GM12875 (cell line): ENCODE measurements around the gene EXD3.

Experiments
- H3K4me3 ChIP-seq: one replicate; pipeline ENCODE4 v1.5.1; 2011; ENCODE audit warnings: low read depth, low read length, control low read depth
- CTCF ChIP-seq: IDR thresholded peaks from 2 replicates; pipeline ENCODE4 v1.5.1; 2011; ENCODE audit warnings: low read depth, mild to moderate bottlenecking, control low read depth, inconsistent platforms, low read length, moderate library complexity, borderline replicate concordance; ENCODE audit not compliant: insufficient read depth

EXD3 gene

GRCh38 chr9:137271696-137272076 lies 151.3 kb downstream of the EXD3 start:
- TF ChIP-seq CTCF = no peak
- no peak overlapping the region for H3K4me3 ChIP-seq

- H3K4me3 ChIP-seq = no peak overlapping the region
- TF ChIP-seq CTCF = no peak
These were observed 151.8 kb downstream of the EXD3 start for GRCh38 chr9:137270929-137271695.

GRCh38 chr9:137269231-137269772 lies 153.7 kb downstream of the EXD3 start:
- peak overlapping the region; percentile 21 for H3K4me3 ChIP-seq
- TF ChIP-seq CTCF = no peak

- peak overlapping the region; percentile 21 for H3K4me3 ChIP-seq
- no peak for TF ChIP-seq CTCF
These were observed 154.3 kb downstream of the EXD3 start for GRCh38 chr9:137268538-137269201.

GRCh38 chr9:137267933-137268355 lies 155.0 kb downstream of the EXD3 start:
- no peak overlapping the region for H3K4me3 ChIP-seq
- TF ChIP-seq CTCF = no peak

GRCh38 chr9:137266585-137267453 lies 156.1 kb downstream of the EXD3 start:
- no peak for TF ChIP-seq CTCF
- no peak overlapping the region for H3K4me3 ChIP-seq
